ENCODE data around the gene NUP37. TPM values are rescaled to one million over a fixed set of nuclear protein-coding genes. Genes with fewer than 3 reads are reported as not detected.

NUP37 gene
- total and polyA plus RNA-seq, 8 donors, result 7.8 to 76.4 (median 15.6) TPM

- no peak overlapping the region for H3K27ac ChIP-seq
- DNase-seq, result no peak
- H3K4me1 ChIP-seq, result peaks cover 0 to 28% (median 16%) of the 10 kb centered on the region in 4 donors
- no peak overlapping the region for H3K4me3 ChIP-seq
- H3K27me3 ChIP-seq, result no peaks in the 10 kb centered on the region
- peaks cover 6 to 31% (median 19%) of the 10 kb centered on the region in 4 donors for H3K36me3 ChIP-seq
- 38 to 68% (median 53%) methylated on average over 1 of the region's 1 CpG for WGBS, 5 donors
- no peaks in the 10 kb centered on the region for H3K9me3 ChIP-seq
- TF ChIP-seq EP300 (IDR thresholded peaks at IDR 0.05), result no peak
- no peak for TF ChIP-seq CTCF (IDR thresholded peaks at IDR 0.05)
- TF ChIP-seq POLR2A (IDR thresholded peaks at IDR 0.05), result no peak
- no peak for TF ChIP-seq POLR2AphosphoS5 (IDR thresholded peaks at IDR 0.05)
- intact Hi-C loops (cut with DNase I; ENCODE audit: low total_unique reads), result no loop called here
Measured at GRCh38 chr12:102026728-102027127, 93.2 kb downstream of the NUP37 start.

- Histone ChIP-seq H3K36me3 (peaks cover 6 to 28% (median 19%) of the 10 kb centered on the region in 4 donors), H3K9me3 (no peaks in the 10 kb centered on the region), H3K4me1 (peaks cover 0 to 33% (median 20%) of the 10 kb centered on the region in 4 donors), H3K27ac (no peak overlapping the region), H3K4me3 (no peak overlapping the region), H3K27me3 (no peaks in the 10 kb centered on the region)
- 28 to 30% (median 29%) methylated on average over 2 of the region's 2 CpGs for WGBS, 5 donors
- no peak for TF ChIP-seq CTCF (IDR thresholded peaks at IDR 0.05)
- TF ChIP-seq POLR2A (IDR thresholded peaks at IDR 0.05), result no peak
- TF ChIP-seq POLR2AphosphoS5 (IDR thresholded peaks at IDR 0.05), result no peak
- intact Hi-C loops (cut with DNase I; ENCODE audit: low total_unique reads), result no loop called here
- DNase-seq, result no peak
Measured at GRCh38 chr12:102024765-102025164, 95.1 kb downstream of the NUP37 start.

GRCh38 chr12:102023343-102023930, 96.5 kb downstream of the NUP37 start:
- no peak for TF ChIP-seq CTCF (IDR thresholded peaks at IDR 0.05)
- no peak for TF ChIP-seq POLR2AphosphoS5 (IDR thresholded peaks at IDR 0.05)
- TF ChIP-seq POLR2A (IDR thresholded peaks at IDR 0.05), result no peak
- TF ChIP-seq EP300 (IDR thresholded peaks at IDR 0.05), result no peak
- H3K36me3 ChIP-seq, result peaks cover 6 to 39% (median 24%) of the 10 kb centered on the region in 4 donors
- peak overlapping the region in 2 of 5 donors; percentile 10 to 51 for H3K27ac ChIP-seq
- WGBS, 5 donors, result 71 to 88% (median 84%) methylated on average over 3 of the region's 3 CpGs
- intact Hi-C loops (cut with DNase I; ENCODE audit: low total_unique reads), result no loop called here
- no peak overlapping the region for H3K4me3 ChIP-seq
- no peak for DNase-seq
- no peaks in the 10 kb centered on the region for H3K9me3 ChIP-seq
- no peaks in the 10 kb centered on the region for H3K27me3 ChIP-seq
- H3K4me1 ChIP-seq, result peaks cover 0 to 28% (median 16%) of the 10 kb centered on the region in 4 donors

Other genes with a start within 250 kb of the NUP37 start
- gene DRAM1, start 242.5 kb downstream of the NUP37 start, total RNA-seq, result 10 to 100 TPM in 3 of 5 donors, 1 to 10 TPM in 1, under 1 TPM in 1; 0.89 to 71.8 (median 16.5) TPM
- 10 to 100 TPM in 2 of 3 donors, 1 to 10 TPM in 1; 8.2 to 16.3 (median 10.8) TPM for gene DRAM1, start 242.5 kb downstream of the NUP37 start, polyA plus RNA-seq
- 100 to 1,000 TPM in 1 of 5 donors, 10 to 100 TPM in 3, not detected in 1; 48.7 to 222 (median 74.9) TPM for gene WASHC3, start 58.1 kb downstream of the NUP37 start, total RNA-seq
- 10 to 100 TPM; 49.1 to 55.3 (median 52.7) TPM for gene WASHC3, start 58.1 kb downstream of the NUP37 start, polyA plus RNA-seq
- 10 to 100 TPM in 1 of 5 donors, 1 to 10 TPM in 3, not detected in 1; 1.4 to 10.5 (median 2.4) TPM for gene PARPBP, start 69 bp upstream of the NUP37 start, total RNA-seq
- 1 to 10 TPM; 1.8 to 4.9 (median 2.5) TPM for gene PARPBP, start 69 bp upstream of the NUP37 start, polyA plus RNA-seq
- not detected for gene PMCH, start 77.7 kb upstream of the NUP37 start, total RNA-seq
- not detected for gene PMCH, start 77.7 kb upstream of the NUP37 start, polyA plus RNA-seq